Adrenal gland (tissue), 5 donors: ENCODE results near the gene ARMC2.

Experiments used
- POLR2A ChIP-seq, 2 donors: fragments of 450-650 bp; IDR thresholded peaks; one replicate each; pipeline ENCODE4 v1.6.1; 2017; ENCODE audit warnings: antibody characterized with exemption in 2 of 2, mild to moderate bottlenecking in 2 of 2, moderate library complexity in 1 of 2
- TF ChIP-seq, protein P1 (sequence below), 6 experiments: fragments of 450-650 bp in 4 of 6; fragments of 200-600 bp in 2 of 6; sonication (generic) in 1 of 6; IDR thresholded peaks; 1 replicate in 5 of 6; 2 replicates in 1 of 6; pipeline versions ENCODE4 v1.5.1 to v1.8.0; 2016 to 2021; ENCODE audit warnings: antibody characterized with exemption in 6 of 6, mild to moderate bottlenecking in 2 of 6, moderate library complexity in 1 of 6
- donor health status: DM: no; HTN: no; CAD: no.

DNA sequence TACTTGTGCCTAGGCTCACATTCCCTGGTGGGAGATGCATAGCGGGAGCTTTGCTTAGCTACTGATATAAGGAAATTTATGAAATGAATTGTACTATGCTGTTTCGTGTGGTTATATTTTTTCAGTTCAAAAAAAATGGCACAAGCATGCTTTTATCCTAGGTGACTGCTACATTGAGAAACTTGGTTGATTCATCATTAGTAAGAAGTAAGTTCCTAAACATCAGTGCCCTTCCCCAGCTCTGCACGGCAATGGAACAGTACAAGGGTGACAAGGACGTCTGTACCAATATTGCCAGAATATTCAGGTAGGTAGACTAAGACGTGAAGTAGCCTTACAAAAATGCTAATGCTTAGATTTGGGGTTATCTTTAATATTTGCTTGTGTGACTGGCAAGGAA is 79.7 kb downstream of the ARMC2 start:
- TF ChIP-seq, protein P1, sequence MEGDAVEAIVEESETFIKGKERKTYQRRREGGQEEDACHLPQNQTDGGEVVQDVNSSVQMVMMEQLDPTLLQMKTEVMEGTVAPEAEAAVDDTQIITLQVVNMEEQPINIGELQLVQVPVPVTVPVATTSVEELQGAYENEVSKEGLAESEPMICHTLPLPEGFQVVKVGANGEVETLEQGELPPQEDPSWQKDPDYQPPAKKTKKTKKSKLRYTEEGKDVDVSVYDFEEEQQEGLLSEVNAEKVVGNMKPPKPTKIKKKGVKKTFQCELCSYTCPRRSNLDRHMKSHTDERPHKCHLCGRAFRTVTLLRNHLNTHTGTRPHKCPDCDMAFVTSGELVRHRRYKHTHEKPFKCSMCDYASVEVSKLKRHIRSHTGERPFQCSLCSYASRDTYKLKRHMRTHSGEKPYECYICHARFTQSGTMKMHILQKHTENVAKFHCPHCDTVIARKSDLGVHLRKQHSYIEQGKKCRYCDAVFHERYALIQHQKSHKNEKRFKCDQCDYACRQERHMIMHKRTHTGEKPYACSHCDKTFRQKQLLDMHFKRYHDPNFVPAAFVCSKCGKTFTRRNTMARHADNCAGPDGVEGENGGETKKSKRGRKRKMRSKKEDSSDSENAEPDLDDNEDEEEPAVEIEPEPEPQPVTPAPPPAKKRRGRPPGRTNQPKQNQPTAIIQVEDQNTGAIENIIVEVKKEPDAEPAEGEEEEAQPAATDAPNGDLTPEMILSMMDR (IDR thresholded peaks at IDR 0.05) = no peak
- TF ChIP-seq POLR2A (IDR thresholded peaks at IDR 0.05) = no peak
